ENCODE results near the gene NEK7.

NEK7 gene

GRCh38 chr1:198244772-198245171, 88.0 kb downstream of the NEK7 start:
- Histone ChIP-seq H3K4me3 (ENCODE audit: insufficient read depth, low read length, poor library complexity, severe bottlenecking) (no peak overlapping the region), H2AFZ (ENCODE audit: low read depth, low read length, severe bottlenecking) (no peak overlapping the region), H3K36me3 (ENCODE audit: low read length) (no peaks in the 10 kb centered on the region), H3K27ac (ENCODE audit: low read depth, low read length) (no peak overlapping the region), H4K20me1 (ENCODE audit: low read depth, low read length) (no peaks in the 10 kb centered on the region), H3K9me3 (ENCODE audit: insufficient read depth, low read length) (no peaks in the 10 kb centered on the region), H3K27me3 (ENCODE audit: low read length) (no peaks in the 10 kb centered on the region), H3K4me2 (ENCODE audit: low read depth, low read length, poor library complexity, severe bottlenecking) (no peak overlapping the region), H3K79me2 (ENCODE audit: insufficient read depth, low read length) (no peaks in the 10 kb centered on the region), H3K9me2 (replicated peaks; ENCODE audit: insufficient read depth, low read length) (no peaks in the 10 kb centered on the region), H3K9ac (ENCODE audit: low read length) (no peak overlapping the region), H3F3A (ENCODE audit: insufficient read depth) (no peaks in the 10 kb centered on the region)
- TF ChIP-seq CTCF (IDR thresholded peaks at IDR 0.05; ENCODE audit: insufficient read depth, low read length, poor library complexity, severe bottlenecking) (no peak), EZH2phosphoT487 (conservative IDR thresholded peaks at IDR 0.05; ENCODE audit: low read length) (no peak)

GRCh38 chr1:198245379-198245778, 88.6 kb downstream of the NEK7 start:
- Histone ChIP-seq H3K79me2 (ENCODE audit: insufficient read depth, low read length) (no peaks in the 10 kb centered on the region), H3K9ac (ENCODE audit: low read length) (no peak overlapping the region), H3K27ac (ENCODE audit: low read depth, low read length) (no peak overlapping the region), H3K36me3 (ENCODE audit: low read length) (no peaks in the 10 kb centered on the region), H3K9me3 (ENCODE audit: insufficient read depth, low read length) (no peaks in the 10 kb centered on the region), H2AFZ (ENCODE audit: low read depth, low read length, severe bottlenecking) (no peak overlapping the region), H3K27me3 (ENCODE audit: low read length) (no peaks in the 10 kb centered on the region), H3K9me2 (replicated peaks; ENCODE audit: insufficient read depth, low read length) (no peaks in the 10 kb centered on the region), H3F3A (ENCODE audit: insufficient read depth) (no peaks in the 10 kb centered on the region), H3K4me3 (ENCODE audit: insufficient read depth, low read length, poor library complexity, severe bottlenecking) (no peak overlapping the region), H4K20me1 (ENCODE audit: low read depth, low read length) (no peaks in the 10 kb centered on the region), H3K4me2 (ENCODE audit: low read depth, low read length, poor library complexity, severe bottlenecking) (no peak overlapping the region)
- no peak for TF ChIP-seq CTCF (IDR thresholded peaks at IDR 0.05; ENCODE audit: insufficient read depth, low read length, poor library complexity, severe bottlenecking)
- no peak for TF ChIP-seq EZH2phosphoT487 (conservative IDR thresholded peaks at IDR 0.05; ENCODE audit: low read length)

GRCh38 chr1:198246337-198246736, 89.5 kb downstream of the NEK7 start:
- Histone ChIP-seq H3K9me3 (ENCODE audit: insufficient read depth, low read length) (no peaks in the 10 kb centered on the region), H3K79me2 (ENCODE audit: insufficient read depth, low read length) (no peaks in the 10 kb centered on the region), H3K36me3 (ENCODE audit: low read length) (no peaks in the 10 kb centered on the region), H3K4me2 (ENCODE audit: low read depth, low read length, poor library complexity, severe bottlenecking) (no peak overlapping the region), H3K27ac (ENCODE audit: low read depth, low read length) (no peak overlapping the region), H3K4me3 (ENCODE audit: insufficient read depth, low read length, poor library complexity, severe bottlenecking) (no peak overlapping the region), H3K9me2 (replicated peaks; ENCODE audit: insufficient read depth, low read length) (no peaks in the 10 kb centered on the region), H4K20me1 (ENCODE audit: low read depth, low read length) (no peaks in the 10 kb centered on the region), H3K27me3 (ENCODE audit: low read length) (no peaks in the 10 kb centered on the region), H2AFZ (ENCODE audit: low read depth, low read length, severe bottlenecking) (no peak overlapping the region), H3K9ac (ENCODE audit: low read length) (no peak overlapping the region), H3F3A (ENCODE audit: insufficient read depth) (no peaks in the 10 kb centered on the region)
- no peak for TF ChIP-seq CTCF (IDR thresholded peaks at IDR 0.05; ENCODE audit: insufficient read depth, low read length, poor library complexity, severe bottlenecking)
- TF ChIP-seq EZH2phosphoT487 (conservative IDR thresholded peaks at IDR 0.05; ENCODE audit: low read length), result no peak
